ENCODE results near the gene ARMC8.

ARMC8 gene

GRCh38 chr3:138242466-138242865 lies 55.4 kb downstream of the ARMC8 start:
- no peak for DNase-seq (ENCODE audit: low read depth in 2 of 2)

DNA sequence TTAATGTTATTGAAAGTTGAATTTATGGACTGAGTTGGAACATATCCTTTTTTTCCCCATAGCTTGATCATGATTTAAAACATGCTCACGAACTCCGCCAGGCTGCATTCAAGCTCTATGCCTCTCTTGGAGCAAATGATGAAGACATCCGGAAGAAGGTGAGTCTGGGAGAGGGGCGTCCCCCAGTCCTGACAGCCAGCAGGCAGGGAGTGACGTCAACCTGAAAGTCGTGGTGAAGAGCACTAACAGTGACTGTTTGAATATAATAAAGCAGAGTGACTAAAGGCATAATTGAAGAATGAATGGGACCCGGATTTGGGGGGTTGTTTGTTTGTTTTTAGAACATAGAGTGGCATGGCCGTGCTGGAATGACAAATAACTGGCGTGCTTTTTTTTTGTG lies 57.9 kb downstream of the ARMC8 start:
- DNase-seq (ENCODE audit: low read depth in 2 of 2) = no peak

- no peak for DNase-seq (ENCODE audit: low read depth in 2 of 2)
Measured at GRCh38 chr3:138249636-138250035, 62.5 kb downstream of the ARMC8 start.

DNA sequence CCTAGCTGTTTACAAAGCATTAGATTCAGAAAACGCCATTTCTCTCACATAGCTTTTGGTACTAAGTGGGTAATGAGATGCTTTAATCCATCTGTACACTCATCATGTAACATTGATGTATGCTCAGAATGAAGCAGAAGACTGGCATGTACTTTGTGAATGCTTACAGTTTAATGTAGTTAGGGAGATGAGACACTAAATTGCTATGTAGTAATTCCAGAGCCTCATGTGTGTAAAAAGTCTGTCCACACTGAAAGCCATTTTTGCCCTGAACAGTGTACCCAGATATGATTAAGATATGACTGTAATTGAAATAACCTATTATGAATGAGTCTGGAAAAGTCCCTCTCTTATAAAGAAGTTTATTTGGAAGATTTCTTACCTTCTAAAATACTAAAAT lies 66.5 kb downstream of the ARMC8 start:
- DNase-seq (ENCODE audit: low read depth in 2 of 2) = no peak

GRCh38 chr3:138254216-138254615 lies 67.1 kb downstream of the ARMC8 start:
- no peak for DNase-seq (ENCODE audit: low read depth in 2 of 2)

DNA sequence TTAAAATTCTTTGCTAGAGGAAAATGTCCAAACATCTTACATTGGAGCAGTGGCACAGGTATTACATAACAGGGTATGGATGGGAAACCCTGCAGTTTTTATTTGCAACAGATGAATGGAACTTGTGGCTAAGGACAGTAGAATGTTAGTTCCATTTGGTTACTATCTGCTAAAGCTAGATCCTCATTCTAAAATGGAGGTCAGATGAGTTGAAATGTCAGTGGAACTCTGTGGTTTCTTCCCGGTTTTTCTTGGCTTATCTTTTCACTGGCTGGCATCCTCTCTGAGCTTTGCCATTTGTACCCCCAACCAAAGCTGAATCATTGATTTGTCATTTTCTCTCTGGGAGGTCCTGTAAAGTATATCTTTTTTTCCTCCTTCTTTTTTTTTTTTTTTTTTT lies 68.9 kb downstream of the ARMC8 start:
- DNase-seq (ENCODE audit: low read depth in 2 of 2) = no peak

DNA sequence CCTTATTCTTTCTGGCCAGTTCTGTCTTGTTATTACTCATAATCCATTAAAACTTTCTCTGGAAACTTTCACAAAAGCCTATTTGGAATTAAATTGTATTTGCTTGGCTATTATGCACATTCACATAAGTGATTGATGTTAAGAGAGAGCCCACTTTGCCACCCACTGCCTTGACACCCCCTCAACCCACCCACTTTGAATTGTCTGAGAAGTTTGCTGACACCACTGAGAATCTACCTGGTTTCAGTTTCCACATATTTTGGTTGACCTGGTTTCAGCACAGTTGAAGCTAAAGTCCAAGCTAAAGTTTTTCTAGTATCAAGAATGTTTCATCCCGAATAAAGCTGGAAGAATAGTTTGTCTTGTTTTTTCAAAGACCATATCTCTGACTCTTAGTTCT lies 70.9 kb downstream of the ARMC8 start:
- no peak for DNase-seq (ENCODE audit: low read depth in 2 of 2)

GRCh38 chr3:138259126-138259525 lies 72.0 kb downstream of the ARMC8 start:
- DNase-seq (ENCODE audit: low read depth in 2 of 2) = no peak

DNA sequence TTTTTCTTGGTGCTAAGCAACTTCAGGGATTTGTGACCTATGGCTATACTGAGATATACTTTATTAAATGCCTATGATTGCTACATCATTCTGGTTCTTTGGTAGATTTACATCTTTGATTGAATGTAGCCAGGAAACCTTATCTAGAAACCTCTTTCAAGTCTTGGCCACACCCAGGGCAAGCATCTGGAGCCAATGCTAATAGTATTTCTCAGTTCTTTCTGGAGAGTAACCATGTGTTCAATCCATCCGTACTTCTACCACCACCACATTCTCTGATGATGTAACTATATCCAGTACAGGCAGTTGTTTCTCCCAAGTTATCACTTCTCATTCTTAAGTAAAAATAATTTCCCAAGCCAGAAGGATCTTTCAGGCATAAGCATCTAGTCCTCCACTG lies 73.5 kb downstream of the ARMC8 start:
- DNase-seq (ENCODE audit: low read depth in 2 of 2) = no peak

DNA sequence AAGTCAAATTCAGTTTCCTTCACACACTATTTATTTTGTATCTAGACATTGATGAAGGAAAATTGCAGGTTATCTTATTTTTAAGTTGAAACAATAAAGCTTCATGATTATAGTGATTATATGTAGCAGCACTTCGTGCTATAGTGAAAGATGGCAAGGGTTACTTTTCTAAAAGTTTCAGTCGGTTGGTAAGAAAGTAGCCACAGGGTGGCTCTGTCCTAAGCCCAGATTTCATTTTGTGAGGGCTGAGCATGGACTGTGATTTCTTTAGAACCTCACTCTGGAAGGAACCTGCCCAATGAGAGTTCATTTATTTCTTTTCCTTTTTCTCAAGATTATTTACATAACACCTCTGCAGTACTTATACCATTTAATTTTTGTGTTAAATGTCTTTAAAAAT lies 76.0 kb downstream of the ARMC8 start:
- no peak for DNase-seq (ENCODE audit: low read depth in 2 of 2)

- no peak for DNase-seq (ENCODE audit: low read depth in 2 of 2)
Measured at GRCh38 chr3:138265745-138266144, 78.6 kb downstream of the ARMC8 start.

DNA sequence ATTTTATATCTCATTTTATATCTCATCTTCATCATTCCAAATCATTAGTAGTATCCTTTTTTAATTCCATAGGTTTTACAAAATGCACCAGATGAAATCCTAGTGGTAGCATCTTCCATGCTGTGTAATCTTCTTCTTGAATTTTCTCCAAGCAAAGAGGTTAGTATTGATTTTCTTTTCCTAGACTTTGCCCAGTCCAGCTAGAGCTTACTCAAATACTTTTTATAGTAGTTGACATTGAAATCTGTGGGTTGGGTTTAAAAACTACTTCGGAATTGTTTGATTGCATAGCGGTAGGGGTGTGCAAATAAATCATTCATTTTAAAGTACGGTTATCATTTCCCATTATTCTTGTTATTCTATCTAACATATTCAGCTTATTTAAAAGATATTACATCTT lies 80.0 kb downstream of the ARMC8 start:
- DNase-seq (ENCODE audit: low read depth in 2 of 2) = no peak

GRCh38 chr3:138270245-138270644 lies 83.1 kb downstream of the ARMC8 start:
- no peak for DNase-seq (ENCODE audit: low read depth in 2 of 2)

DNA sequence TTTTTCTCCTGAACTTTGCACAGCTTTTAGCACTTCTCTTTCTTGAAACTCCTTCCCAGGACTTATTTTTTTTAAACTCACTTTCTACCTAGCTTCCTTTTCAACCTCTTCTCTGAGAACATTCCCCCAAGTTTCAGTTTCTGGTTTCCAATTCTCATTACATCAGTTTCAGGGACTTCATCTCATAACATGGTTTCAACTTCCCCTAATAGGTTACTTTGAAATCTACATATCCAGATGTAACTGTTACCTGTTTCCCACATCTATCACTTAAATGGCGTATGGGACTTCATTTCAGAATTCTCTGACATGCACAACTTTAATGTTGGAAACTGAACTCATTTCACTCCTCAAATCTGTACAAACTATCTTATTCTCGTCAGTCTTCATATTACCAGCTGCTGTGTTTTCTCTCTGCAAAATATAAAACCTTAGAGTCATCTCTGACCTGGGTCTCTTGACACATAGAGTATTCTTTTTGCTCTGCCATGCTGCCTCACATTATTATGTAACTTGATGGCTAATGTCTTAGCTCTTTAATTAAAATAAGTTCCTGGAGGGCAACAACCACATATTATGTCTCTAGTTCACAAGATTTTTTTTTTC lies 84.2 kb downstream of the ARMC8 start:
- DNase-seq (ENCODE audit: low read depth in 2 of 2) = no peak

DNA sequence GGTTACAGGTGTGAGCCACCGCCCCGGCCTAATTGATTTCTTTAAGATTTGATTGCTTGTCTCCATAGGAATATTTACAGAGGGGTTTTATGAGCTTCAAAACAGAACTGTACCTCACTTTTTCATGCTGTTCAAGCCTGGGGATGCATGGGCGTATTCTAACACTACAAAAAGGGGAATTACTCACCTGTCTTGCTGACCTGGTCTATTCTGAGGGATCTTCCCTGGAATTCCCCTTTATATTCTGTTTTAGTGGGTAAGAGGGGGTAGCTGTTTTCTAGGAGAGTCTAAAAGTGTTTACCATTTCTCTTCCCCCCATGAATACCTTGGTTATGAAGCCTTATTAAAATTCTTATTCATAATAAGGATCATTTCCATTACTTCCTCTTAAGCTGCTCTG lies 94.5 kb downstream of the ARMC8 start:
- DNase-seq (ENCODE audit: low read depth in 2 of 2) = no peak

DNA sequence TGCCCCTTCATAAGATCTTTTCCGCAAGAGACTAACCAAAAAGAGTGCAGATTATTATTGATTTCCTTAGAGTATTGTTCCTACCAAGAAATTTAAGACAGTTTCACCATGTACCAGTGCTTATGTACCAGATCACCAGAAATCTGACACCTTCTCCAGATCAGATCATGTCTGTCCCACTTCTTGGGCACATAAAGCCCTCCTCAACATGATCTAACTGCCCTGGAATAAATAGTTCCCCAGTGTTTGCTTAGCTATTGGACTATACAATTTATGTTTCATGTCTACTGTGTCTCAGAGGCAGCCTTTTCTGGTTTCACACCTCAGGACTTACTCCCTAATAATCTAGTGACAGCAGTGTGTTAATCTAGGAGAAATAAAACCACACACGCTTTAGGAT lies 95.7 kb downstream of the ARMC8 start:
- DNase-seq (ENCODE audit: low read depth in 2 of 2) = no peak

GRCh38 chr3:138284079-138284478 lies 97.0 kb downstream of the ARMC8 start:
- DNase-seq (ENCODE audit: low read depth in 2 of 2) = no peak

- DNase-seq (ENCODE audit: low read depth in 2 of 2) = no peak
Measured at GRCh38 chr3:138284957-138285477, 97.9 kb downstream of the ARMC8 start.

DNA sequence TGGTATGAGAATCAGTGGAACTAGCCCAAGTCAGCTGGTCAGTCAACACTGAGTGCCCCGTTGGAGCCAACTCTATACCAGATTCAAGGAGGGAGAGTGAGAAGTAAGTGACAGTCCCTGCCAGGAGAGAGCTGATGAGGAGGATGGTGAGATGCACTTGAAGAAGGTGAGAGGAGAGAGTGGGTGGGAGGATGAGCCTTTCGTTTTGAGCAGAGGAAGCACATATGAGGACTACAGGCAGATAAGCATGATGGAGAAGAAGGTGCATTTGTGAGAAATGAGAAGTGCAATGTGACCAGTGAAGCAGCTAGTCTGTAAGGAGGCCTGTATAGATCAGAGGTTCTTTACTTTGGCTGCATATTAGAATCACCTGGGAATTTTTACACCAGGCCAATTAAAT lies 102.2 kb downstream of the ARMC8 start:
- DNase-seq (ENCODE audit: low read depth in 2 of 2) = no peak

- DNase-seq (ENCODE audit: low read depth in 2 of 2) = no peak
Measured at GRCh38 chr3:138289701-138290100, 102.6 kb downstream of the ARMC8 start.

DNA sequence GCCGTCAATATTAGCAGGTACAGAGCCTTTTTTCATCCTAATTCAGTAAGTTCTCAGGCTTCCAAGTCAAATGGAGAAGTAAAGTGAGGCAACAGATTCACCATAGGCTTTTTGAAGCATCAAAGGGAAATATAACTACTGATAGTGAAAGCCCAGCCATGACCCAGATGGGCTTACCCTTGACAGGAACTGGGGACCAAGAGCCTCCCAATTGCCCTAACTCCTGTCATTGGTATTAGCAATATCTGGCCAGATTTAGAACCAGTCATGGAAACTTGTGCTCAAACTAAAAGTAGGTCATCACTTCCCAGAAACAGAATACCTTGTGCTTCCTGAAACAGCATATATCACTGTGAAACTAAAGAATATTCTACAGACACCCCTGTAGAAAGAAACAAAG lies 109.5 kb downstream of the ARMC8 start:
- DNase-seq (ENCODE audit: low read depth in 2 of 2) = no peak

DNA sequence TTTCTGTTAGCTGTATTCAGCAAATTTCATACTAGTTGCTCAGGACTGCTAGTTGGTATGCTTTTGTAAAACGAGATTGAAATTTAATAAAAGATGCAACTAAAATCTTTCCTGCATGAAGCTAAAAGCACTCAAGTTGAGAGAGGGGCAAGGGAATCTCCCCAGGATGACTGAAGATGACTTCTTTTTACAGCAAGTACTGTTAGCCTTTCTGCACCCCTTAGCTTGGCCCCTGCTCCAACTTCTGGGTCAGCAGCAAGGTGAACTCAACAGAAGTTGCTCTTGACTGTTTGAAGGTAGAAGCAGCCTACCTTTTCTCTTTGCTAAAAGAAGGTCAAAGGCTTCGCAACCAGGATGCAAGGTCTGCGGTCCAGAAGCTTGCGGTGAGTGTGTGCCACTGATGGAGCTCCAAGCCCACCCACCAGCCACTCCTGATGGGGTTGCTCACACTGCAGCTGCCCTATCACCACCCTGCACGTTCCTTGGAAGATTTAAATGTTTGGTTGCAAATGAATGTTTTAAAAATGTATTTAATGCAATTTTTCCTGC lies 110.0 kb downstream of the ARMC8 start:
- no peak for DNase-seq (ENCODE audit: low read depth in 2 of 2)

DNA sequence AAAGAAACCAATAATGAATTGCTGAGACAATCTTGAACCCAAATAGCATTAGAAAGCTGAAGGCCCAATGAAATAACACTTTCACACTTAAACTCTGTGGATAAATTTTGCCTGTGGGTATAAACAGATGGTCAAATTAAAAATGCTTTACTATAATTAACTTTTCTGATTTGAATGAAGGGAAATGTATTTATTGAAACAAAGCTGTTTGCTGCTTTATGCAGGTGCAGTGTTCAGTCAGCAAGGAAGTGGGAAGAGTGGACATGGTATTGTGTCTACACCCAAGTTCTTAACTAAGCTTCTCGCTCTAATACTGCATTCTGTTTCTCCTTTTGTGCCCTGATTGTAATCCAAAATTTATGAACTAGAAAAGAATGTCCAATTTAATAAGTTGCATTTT lies 110.8 kb downstream of the ARMC8 start:
- no peak for DNase-seq (ENCODE audit: low read depth in 2 of 2)

- DNase-seq (ENCODE audit: low read depth in 2 of 2) = no peak
Measured at GRCh38 chr3:138300647-138301046, 113.5 kb downstream of the ARMC8 start.

Data from stimulated activated CD8-positive, alpha-beta memory T cell treated with anti-CD3 and anti-CD28 coated beads, Interleukin-15, amount 100 ng/mL, for 4 hours (primary cell).